Measurements from ENCODE around the gene HOXC4. TPM values are rescaled to one million over a fixed set of nuclear protein-coding genes. Genes with fewer than 3 reads are reported as not detected.

The HOXC4 gene
- total RNA-seq, 1 donor from 2014 or later, result 0.89 TPM

GRCh38 chr12:54028314-54029201, 25.1 kb upstream of the HOXC4 start, which contains the start of gene HOXC6:
Gene HOXC6, plus strand, starts transcription at chr12:54028440. Its CDS starts 82 bp downstream, at chr12:54028522.
- no peak for DNase-seq (ENCODE audit: low spot score)

GRCh38 chr12:54029529-54030441, 23.9 kb upstream of the HOXC4 start:
- no peak for DNase-seq (ENCODE audit: low spot score)

GRCh38 chr12:54030442-54030801, 23.2 kb upstream of the HOXC4 start:
- no peak for DNase-seq (ENCODE audit: low spot score)

GRCh38 chr12:54030889-54031471, 22.7 kb upstream of the HOXC4 start:
- DNase-seq (ENCODE audit: low spot score), result no peak

- no peak for DNase-seq (ENCODE audit: low spot score)
These were observed 22.2 kb upstream of the HOXC4 start for GRCh38 chr12:54031480-54031879.

GRCh38 chr12:54032086-54032619, 21.5 kb upstream of the HOXC4 start:
- no peak for DNase-seq (ENCODE audit: low spot score)

GRCh38 chr12:54032627-54033100, 21.0 kb upstream of the HOXC4 start, which contains the start of gene HOXC5:
Gene HOXC5, plus strand, starts transcription at chr12:54033050. Its CDS starts 73 bp downstream, at chr12:54033123.
- DNase-seq (ENCODE audit: low spot score), result peak; percentile 64

GRCh38 chr12:54033106-54033979, 20.3 kb upstream of the HOXC4 start:
- DNase-seq (ENCODE audit: low spot score), result no peak

- no peak for DNase-seq (ENCODE audit: low spot score)
These were observed 19.5 kb upstream of the HOXC4 start for GRCh38 chr12:54033980-54034784.

GRCh38 chr12:54034785-54035310, 18.8 kb upstream of the HOXC4 start:
- DNase-seq (ENCODE audit: low spot score), result no peak

GRCh38 chr12:54035568-54036264, 17.9 kb upstream of the HOXC4 start:
- no peak for DNase-seq (ENCODE audit: low spot score)

- DNase-seq (ENCODE audit: low spot score), result no peak
These were observed 16.8 kb upstream of the HOXC4 start for GRCh38 chr12:54036620-54037359.

GRCh38 chr12:54037360-54038283, 16.0 kb upstream of the HOXC4 start:
- no peak for DNase-seq (ENCODE audit: low spot score)

- DNase-seq (ENCODE audit: low spot score), result no peak
These were observed 15.3 kb upstream of the HOXC4 start for GRCh38 chr12:54038284-54038870.

- no peak for DNase-seq (ENCODE audit: low spot score)
These were observed 14.7 kb upstream of the HOXC4 start for GRCh38 chr12:54038871-54039414.

- DNase-seq (ENCODE audit: low spot score), result no peak
These were observed 14.1 kb upstream of the HOXC4 start for GRCh38 chr12:54039417-54040147.

All from mucosa of gallbladder (tissue), 1 donor.